HepG2 (cell line): Measurements from ENCODE around the gene TEX19. TPM values are rescaled to one million over a fixed set of nuclear protein-coding genes. Genes with fewer than 3 reads are reported as not detected.

ENCODE experiments used
- AGO1 ChIP-seq: fragments of 200-400 bp; formaldehyde crosslinking; IDR thresholded peaks from 2 replicates; pipeline ENCODE4 v1.6.1; 2017; ENCODE audit warnings: mild to moderate bottlenecking, low read depth, low read length, moderate library complexity; ENCODE audit not compliant: poor library complexity, severe bottlenecking
- AGO2 ChIP-seq: fragments of 200-400 bp; formaldehyde crosslinking; optimal IDR thresholded peaks from 2 replicates; pipeline ENCODE3; 2017; ENCODE audit warnings: mild to moderate bottlenecking, low read depth, low read length, moderate library complexity
- AKAP8 ChIP-seq: sonication (generic); formaldehyde crosslinking; IDR thresholded peaks from 2 replicates; pipeline ENCODE4 v1.5.1; 2020; ENCODE audit warnings: mild to moderate bottlenecking, missing genetic modification reagents
- LCORL ChIP-seq, 2 experiments: fragments of 450-650 bp in 1 of 2; sonication (generic) in 1 of 2; formaldehyde crosslinking in 1 of 2; IDR thresholded peaks; 2 replicates each; pipeline versions ENCODE4 v1.5.0 to v1.6.1; 2017 to 2020; ENCODE audit warnings: antibody characterized with exemption in 1 of 2, missing genetic modification reagents in 1 of 2
- MEIS2 ChIP-seq: sonication (generic); formaldehyde crosslinking; IDR thresholded peaks from 2 replicates; pipeline ENCODE4 v1.9.0; 2021; ENCODE audit warnings: mild to moderate bottlenecking, missing genetic modification reagents
- NFIB ChIP-seq: sonication (generic); formaldehyde crosslinking; IDR thresholded peaks from 2 replicates; pipeline ENCODE4 v1.9.0; 2021; ENCODE audit warnings: missing genetic modification reagents, mild to moderate bottlenecking, borderline replicate concordance
- TAF15 ChIP-seq: fragments of 200-400 bp; formaldehyde crosslinking; IDR thresholded peaks from one replicate; pipeline ENCODE4 v1.6.1; 2018; ENCODE audit warnings: mild to moderate bottlenecking, low read depth, low read length; ENCODE audit not compliant: poor library complexity, severe bottlenecking
- ZBTB20 ChIP-seq: sonication (generic); formaldehyde crosslinking; IDR thresholded peaks from 2 replicates; pipeline ENCODE4 v1.8.1; 2023; ENCODE audit warnings: missing genetic modification reagents, low read depth, mild to moderate bottlenecking, borderline replicate concordance
- ZC3H13 ChIP-seq: sonication (generic); formaldehyde crosslinking; IDR thresholded peaks from 2 replicates; pipeline ENCODE4 v1.8.1; 2023; ENCODE audit warnings: mild to moderate bottlenecking, missing genetic modification reagents, moderate library complexity
- ZNF546 ChIP-seq: sonication (generic); formaldehyde crosslinking; conservative IDR thresholded peaks from 2 replicates; pipeline ENCODE4 v1.8.1; 2023; ENCODE audit warnings: mild to moderate bottlenecking, missing genetic modification reagents
- ZNF850 ChIP-seq: sonication (generic); formaldehyde crosslinking; conservative IDR thresholded peaks from 2 replicates; pipeline ENCODE4 v1.9.0; 2021; ENCODE audit warnings: mild to moderate bottlenecking, missing genetic modification reagents
- polyA plus RNA-seq, 8 experiments: library from polyadenylated mRNA; depleted of rRNA in 3 of 8; stranded (reverse) in 7 of 8; unstranded in 1 of 8; fragments of >200 nt; fragmentation: Illumina TruSeq in 4 of 8; extraction: Trizol in 4 of 8; gene quantifications; 2 replicates each; pipeline versions ENCODE4 v1.2.1 to v1.2.3, GENCODE V29; 2011 to 2016; ENCODE audit warnings: low read depth in 4 of 8, missing spikeins in 1 of 8, mixed read lengths in 1 of 8; ENCODE audit not compliant: insufficient read depth in 1 of 8
- total RNA-seq, 5 experiments: library from RNA; depleted of rRNA; stranded (reverse); fragments of >200 nt; fragmentation: Illumina TruSeq; extraction: Trizol; gene quantifications; 2 replicates each; pipeline ENCODE4 v1.2.3, GENCODE V29; 2016; ENCODE audit warnings: low read depth in 1 of 5
- TF ChIP-seq, protein P1 (sequence below): sonication (generic); formaldehyde crosslinking; IDR thresholded peaks from 2 replicates; pipeline ENCODE4 v1.4.0; 2020; ENCODE audit warnings: missing genetic modification reagents, borderline replicate concordance
- TF ChIP-seq, protein P2 (sequence below), 2 experiments: fragments of 450-650 bp in 1 of 2; sonication (generic) in 1 of 2; formaldehyde crosslinking in 1 of 2; IDR thresholded peaks; 2 replicates each; pipeline versions ENCODE4 v1.6.1 to v1.8.0; 2016 to 2022; ENCODE audit warnings: antibody characterized with exemption in 1 of 2, mild to moderate bottlenecking in 1 of 2, missing genetic modification reagents in 1 of 2

Gene TEX19
- total and polyA plus RNA-seq, 2 of the 13 experiments (the other 11 are each of a cell fraction or from before 2014, with no cell fraction given): 1.3 to 6.0 TPM

DNA sequence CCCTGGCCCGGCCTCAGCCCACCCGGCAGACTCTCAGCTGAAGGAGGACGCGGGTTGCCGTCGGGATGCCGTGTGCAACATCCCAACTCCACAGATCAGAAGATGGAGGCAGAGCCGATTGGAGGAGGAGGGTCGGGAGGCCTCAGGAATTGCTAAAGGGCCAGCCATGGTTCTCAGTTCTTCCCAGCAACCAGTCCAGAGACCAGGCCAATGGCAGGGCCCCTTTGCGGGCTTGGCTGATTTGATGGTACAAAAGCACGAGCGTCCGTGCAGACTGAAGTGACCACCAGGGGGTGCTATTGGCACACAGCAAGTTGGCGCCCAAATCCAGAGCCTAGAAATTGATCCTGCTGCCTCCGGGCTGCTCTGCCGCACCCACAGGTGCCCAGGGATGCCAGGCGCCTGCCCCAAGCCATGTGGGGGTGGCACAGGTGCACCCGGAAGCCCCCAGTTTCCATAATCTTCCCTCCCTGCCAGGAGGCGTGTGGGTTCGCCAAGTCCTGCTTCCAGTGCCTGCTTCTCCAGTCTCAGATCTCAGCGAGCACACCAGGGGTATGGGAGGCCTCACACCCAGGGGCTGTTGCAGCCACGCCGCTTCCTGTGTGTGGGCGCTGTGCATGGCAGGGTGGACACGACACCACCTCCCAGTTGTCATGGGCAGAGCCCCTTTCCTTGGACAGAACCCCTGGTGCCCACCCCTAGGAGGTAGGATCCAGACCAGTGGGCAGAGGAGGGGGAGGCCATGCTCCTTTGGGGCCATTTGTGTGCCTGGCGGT lies 7.1 kb upstream of the TEX19 start (continued):
- TF ChIP-seq AKAP8 (no peak), NFIB (CRISPR knock-in tag) (no peak), TAF15 (no peak), AGO2 (no peak), ZBTB20 (no peak), ZC3H13 (CRISPR knock-in tag) (no peak), LCORL (IDR thresholded peaks at IDR 0.05) (no peak), LCORL (CRISPR knock-in tag; IDR thresholded peaks at IDR 0.05) (peak; percentile 96), AGO1 (no peak), ZNF546 (no peak; the same call in 1 of the 2 replicates), MEIS2 (CRISPR knock-in tag) (0 out of 2 replicates have a peak, but pooled peaks have one; percentile 38), ZNF850 (CRISPR knock-in tag) (no peak; the same call in 1 of the 2 replicates)
- TF ChIP-seq, protein P1, sequence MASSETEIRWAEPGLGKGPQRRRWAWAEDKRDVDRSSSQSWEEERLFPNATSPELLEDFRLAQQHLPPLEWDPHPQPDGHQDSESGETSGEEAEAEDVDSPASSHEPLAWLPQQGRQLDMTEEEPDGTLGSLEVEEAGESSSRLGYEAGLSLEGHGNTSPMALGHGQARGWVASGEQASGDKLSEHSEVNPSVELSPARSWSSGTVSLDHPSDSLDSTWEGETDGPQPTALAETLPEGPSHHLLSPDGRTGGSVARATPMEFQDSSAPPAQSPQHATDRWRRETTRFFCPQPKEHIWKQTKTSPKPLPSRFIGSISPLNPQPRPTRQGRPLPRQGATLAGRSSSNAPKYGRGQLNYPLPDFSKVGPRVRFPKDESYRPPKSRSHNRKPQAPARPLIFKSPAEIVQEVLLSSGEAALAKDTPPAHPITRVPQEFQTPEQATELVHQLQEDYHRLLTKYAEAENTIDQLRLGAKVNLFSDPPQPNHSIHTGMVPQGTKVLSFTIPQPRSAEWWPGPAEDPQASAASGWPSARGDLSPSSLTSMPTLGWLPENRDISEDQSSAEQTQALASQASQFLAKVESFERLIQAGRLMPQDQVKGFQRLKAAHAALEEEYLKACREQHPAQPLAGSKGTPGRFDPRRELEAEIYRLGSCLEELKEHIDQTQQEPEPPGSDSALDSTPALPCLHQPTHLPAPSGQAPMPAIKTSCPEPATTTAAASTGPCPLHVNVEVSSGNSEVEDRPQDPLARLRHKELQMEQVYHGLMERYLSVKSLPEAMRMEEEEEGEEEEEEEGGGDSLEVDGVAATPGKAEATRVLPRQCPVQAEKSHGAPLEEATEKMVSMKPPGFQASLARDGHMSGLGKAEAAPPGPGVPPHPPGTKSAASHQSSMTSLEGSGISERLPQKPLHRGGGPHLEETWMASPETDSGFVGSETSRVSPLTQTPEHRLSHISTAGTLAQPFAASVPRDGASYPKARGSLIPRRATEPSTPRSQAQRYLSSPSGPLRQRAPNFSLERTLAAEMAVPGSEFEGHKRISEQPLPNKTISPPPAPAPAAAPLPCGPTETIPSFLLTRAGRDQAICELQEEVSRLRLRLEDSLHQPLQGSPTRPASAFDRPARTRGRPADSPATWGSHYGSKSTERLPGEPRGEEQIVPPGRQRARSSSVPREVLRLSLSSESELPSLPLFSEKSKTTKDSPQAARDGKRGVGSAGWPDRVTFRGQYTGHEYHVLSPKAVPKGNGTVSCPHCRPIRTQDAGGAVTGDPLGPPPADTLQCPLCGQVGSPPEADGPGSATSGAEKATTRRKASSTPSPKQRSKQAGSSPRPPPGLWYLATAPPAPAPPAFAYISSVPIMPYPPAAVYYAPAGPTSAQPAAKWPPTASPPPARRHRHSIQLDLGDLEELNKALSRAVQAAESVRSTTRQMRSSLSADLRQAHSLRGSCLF (CRISPR knock-in tag): no peak
- TF ChIP-seq, protein P2, sequence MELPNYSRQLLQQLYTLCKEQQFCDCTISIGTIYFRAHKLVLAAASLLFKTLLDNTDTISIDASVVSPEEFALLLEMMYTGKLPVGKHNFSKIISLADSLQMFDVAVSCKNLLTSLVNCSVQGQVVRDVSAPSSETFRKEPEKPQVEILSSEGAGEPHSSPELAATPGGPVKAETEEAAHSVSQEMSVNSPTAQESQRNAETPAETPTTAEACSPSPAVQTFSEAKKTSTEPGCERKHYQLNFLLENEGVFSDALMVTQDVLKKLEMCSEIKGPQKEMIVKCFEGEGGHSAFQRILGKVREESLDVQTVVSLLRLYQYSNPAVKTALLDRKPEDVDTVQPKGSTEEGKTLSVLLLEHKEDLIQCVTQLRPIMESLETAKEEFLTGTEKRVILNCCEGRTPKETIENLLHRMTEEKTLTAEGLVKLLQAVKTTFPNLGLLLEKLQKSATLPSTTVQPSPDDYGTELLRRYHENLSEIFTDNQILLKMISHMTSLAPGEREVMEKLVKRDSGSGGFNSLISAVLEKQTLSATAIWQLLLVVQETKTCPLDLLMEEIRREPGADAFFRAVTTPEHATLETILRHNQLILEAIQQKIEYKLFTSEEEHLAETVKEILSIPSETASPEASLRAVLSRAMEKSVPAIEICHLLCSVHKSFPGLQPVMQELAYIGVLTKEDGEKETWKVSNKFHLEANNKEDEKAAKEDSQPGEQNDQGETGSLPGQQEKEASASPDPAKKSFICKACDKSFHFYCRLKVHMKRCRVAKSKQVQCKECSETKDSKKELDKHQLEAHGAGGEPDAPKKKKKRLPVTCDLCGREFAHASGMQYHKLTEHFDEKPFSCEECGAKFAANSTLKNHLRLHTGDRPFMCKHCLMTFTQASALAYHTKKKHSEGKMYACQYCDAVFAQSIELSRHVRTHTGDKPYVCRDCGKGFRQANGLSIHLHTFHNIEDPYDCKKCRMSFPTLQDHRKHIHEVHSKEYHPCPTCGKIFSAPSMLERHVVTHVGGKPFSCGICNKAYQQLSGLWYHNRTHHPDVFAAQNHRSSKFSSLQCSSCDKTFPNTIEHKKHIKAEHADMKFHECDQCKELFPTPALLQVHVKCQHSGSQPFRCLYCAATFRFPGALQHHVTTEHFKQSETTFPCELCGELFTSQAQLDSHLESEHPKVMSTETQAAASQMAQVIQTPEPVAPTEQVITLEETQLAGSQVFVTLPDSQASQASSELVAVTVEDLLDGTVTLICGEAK (IDR thresholded peaks at IDR 0.05): no peak
- TF ChIP-seq, protein P2 (CRISPR knock-in tag; IDR thresholded peaks at IDR 0.05): no peak
